Hepatocyte (in vitro differentiated cells): ENCODE results near the gene CCNQ.

ENCODE experiments used
- EZH2 ChIP-seq: fragments of 200-600 bp; sonication (generic); IDR thresholded peaks from 2 replicates; pipeline ENCODE4 v1.6.1; 2016; ENCODE audit warnings: antibody characterized with exemption, mild to moderate bottlenecking, borderline replicate concordance
- EZH2phosphoT487 ChIP-seq: fragments of 200-600 bp; sonication (generic); IDR thresholded peaks from one replicate; pipeline ENCODE4 v1.6.1; 2018; ENCODE audit warnings: antibody characterized with exemption, mild to moderate bottlenecking, low read depth, moderate library complexity; ENCODE audit not compliant: unreplicated experiment, severe bottlenecking

DNA sequence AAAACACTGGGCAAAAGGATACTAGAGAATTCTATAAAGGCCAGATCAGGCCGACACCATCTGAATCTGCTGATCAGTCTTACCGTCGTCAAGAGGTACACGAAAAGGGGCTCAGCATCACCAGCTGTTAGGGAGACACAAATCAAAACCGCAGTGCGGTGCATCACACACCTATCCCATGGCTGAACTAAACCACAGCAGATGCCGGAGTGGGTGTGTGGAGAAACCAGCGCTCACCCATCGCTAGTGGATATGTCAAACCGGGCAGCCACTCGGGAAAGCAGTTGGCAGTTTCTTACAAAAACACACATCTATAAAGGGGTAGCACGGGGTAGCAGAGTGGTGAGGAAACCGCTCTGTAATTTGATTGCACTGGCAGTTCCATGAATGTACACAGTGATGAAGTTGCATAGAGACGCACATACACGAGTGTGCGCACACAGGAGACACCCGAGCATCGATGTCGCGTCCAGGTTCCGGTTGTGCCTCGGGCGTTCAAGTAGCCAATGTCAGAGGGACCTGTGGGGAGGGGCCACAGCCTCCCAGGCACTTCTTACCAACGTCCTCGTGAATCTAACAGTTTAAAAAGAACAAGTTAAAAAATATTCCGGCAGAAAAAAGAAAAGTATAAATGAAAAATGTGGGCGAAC, 23.1 kb upstream of the CCNQ start:
- no peak for TF ChIP-seq EZH2phosphoT487
- TF ChIP-seq EZH2: no peak
